ENCODE measurements around the gene HIF1A.
"Not testable (repeated sequence)": the region's sequence is repeated elsewhere in the genome, so short reads cannot be mapped to it uniquely, and the experiment has no call there.

HIF1A gene

GRCh38 chr14:61708693-61709092 is 13.4 kb downstream of the HIF1A start:
- not testable (repeated sequence) for DNase-seq (ENCODE audit: low spot score)

DNA sequence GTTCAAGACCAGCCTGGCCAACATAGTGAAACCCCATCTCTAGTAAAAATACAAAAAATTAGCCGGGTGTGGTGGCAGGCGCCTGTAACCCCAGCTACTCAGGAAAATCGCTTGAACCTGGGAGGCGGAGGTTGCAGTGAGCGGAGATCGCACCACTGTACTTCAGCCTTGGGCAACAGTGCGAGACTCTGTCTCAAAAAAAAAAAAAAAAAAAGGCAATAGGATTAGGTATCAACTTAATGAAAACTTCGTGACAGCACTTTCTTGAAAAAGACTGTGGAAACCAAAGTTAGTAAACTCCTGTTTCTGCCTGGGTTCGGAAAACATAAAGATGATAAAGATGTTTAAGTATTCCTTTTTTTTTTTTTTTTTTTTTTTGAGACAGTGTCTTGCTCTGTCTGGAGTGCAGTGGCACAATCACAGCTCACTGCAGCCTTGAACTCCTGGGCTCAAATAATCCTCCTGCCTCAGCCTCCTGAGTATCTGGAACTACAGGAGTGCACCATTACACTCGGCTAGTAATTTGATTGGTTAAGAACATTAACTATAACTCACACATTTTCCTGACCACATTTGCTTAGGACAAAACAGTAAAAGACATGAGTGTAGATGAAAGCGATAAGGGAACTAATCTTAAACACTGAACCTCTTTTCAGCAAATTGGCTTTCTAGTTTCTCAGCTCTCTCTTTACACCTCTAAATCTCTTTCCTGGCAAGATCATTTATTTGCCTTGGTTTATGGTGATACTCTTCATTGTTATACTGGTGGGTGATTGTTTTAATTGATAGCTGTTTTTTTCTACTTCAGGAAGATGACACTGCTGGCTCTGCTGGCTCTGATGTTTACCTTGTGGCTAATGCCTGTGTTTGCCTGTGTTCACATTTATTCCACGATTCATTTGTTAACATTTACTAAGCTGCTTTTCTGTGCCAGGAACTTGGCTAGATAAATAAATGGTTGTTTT is 15.8 kb downstream of the HIF1A start:
- DNase-seq (ENCODE audit: low spot score): no peak

GRCh38 chr14:61712137-61712536 is 16.8 kb downstream of the HIF1A start:
- no peak for DNase-seq (ENCODE audit: low spot score)

- no peak for DNase-seq (ENCODE audit: low spot score)
Observed at GRCh38 chr14:61713724-61714437, 18.6 kb downstream of the HIF1A start.

DNA sequence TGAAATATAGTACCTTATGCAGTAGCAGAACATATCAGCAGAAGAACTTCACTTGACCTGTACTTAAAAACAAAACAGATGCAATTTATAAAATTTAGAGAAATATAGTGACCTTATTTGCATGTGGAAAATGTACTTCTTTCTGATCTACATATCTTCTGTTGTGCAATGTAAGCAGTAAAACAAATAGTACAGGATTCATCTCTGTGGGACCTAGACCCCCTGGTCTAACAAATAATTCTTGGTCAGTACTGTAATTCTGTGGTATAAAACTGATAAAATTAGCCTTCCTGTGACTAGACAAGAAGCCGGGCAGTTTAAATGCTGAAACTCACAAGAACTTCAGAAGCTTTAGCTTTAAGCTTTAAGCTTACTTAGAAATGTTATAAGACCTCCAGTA is 21.6 kb downstream of the HIF1A start:
- no peak for DNase-seq (ENCODE audit: low spot score)

DNA sequence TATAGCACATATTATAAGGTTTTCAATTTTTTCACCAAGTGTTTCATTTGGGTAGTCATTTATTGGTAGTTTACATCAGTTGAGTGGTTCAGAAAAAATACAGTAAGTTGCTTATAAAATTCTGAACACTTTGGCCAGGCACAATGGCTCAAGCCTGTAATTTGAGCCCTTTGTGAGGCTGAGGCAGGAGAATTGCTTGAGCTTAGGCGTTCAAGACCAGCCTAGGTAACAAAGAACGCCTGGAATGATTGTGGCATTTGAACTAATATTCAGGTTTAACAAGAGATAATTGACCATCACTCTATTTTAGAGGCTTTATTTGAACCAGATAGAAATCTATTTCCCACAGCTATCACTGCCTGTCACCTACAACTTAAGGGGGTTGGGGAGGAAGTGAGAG is 22.7 kb downstream of the HIF1A start:
- no peak for DNase-seq (ENCODE audit: low spot score)

- DNase-seq (ENCODE audit: low spot score): peak; percentile 40
Observed at GRCh38 chr14:61719344-61720293, 24.3 kb downstream of the HIF1A start.

GRCh38 chr14:61720294-61720661 is 25.0 kb downstream of the HIF1A start:
- DNase-seq (ENCODE audit: low spot score): peak; percentile 25

- DNase-seq (ENCODE audit: low spot score): no peak
Observed at GRCh38 chr14:61720741-61721140, 25.4 kb downstream of the HIF1A start.

- DNase-seq (ENCODE audit: low spot score): no peak
Observed at GRCh38 chr14:61724133-61724532, 28.8 kb downstream of the HIF1A start.

DNA sequence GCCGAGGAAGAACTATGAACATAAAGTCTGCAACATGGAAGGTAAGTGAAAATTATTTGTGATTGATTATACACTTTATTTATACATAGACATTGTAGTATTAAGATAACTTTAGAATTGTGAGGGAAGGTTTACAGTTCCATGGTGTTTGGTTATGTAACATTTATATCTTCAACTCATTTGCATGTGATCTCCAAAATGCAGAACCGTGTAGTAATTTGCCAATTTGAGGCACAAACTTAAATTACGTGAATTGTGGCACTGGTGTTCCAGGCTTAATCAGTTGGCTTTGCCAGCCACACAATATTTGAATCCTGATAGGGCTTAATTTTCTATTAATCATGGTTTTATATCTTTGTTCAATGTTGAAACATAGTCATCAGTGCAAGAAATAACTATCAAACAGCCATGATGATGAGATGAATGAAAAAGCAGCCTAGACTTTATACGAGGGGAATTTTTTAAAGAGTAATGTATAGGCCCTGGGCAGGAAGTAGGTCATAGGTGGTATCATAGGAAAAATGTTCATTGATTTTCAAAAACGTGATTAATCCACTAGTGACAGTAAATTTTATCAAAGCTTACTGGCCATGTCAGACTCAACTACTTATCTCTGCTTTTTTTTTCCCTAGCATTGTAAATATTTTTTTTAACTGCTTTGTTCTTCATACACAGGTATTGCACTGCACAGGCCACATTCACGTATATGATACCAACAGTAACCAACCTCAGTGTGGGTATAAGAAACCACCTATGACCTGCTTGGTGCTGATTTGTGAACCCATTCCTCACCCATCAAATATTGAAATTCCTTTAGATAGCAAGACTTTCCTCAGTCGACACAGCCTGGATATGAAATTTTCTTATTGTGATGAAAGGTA is 31.7 kb downstream of the HIF1A start:
- DNase-seq (ENCODE audit: low spot score): no peak

DNA sequence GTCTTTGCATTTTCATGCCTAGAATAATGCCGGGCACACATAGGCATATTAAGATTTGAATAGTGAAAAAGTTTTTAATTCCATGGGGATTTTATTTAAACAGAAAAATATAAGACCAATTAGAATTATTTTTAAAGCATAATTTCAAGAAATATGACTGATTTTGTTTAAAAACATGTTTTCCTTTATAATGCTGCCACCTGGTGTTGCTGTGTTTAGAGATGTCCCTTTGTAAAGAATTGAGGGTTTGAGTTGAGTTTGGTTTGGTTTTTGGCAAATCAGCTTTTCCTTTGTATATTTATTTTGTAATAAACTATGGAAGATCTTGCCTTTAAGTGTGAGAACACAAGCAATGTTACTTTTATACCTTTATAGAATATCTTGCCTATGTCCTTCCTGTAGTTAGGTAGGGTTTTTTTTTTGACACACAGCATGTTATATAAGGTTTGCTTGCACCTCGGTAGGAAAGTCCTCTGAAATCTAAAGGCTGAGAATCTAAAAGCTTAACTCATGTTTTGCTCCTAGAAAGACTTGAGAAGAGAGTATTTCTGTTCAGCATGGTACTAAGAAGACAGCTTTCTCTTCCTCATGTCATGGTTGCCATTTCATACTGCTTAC is 35.6 kb downstream of the HIF1A start:
- DNase-seq (ENCODE audit: low spot score): peak; percentile 56

DNA sequence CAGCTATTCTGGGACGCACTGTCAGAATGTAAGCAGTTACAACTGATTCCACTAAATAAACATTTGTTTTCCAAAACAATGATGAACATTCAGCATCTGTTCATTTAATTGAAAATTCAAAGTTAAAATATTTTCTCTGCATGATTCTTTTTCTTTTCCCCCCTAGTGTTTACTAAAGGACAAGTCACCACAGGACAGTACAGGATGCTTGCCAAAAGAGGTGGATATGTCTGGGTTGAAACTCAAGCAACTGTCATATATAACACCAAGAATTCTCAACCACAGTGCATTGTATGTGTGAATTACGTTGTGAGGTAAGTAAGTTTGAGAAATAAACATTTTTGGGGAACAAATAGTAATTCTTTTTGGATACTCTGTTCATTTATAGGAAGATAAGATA is 38.7 kb downstream of the HIF1A start:
- DNase-seq (ENCODE audit: low spot score): no peak

DNA sequence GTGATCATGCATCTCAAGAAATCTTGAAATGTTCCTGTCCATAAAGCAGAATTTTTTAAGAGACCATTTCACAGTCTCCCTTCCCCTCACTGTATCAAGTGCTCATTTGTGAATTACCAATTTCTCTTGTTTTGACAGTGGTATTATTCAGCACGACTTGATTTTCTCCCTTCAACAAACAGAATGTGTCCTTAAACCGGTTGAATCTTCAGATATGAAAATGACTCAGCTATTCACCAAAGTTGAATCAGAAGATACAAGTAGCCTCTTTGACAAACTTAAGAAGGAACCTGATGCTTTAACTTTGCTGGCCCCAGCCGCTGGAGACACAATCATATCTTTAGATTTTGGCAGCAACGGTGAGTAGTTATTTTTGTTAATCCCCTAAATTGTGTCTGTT is 41.4 kb downstream of the HIF1A start:
- no peak for DNase-seq (ENCODE audit: low spot score)

DNA sequence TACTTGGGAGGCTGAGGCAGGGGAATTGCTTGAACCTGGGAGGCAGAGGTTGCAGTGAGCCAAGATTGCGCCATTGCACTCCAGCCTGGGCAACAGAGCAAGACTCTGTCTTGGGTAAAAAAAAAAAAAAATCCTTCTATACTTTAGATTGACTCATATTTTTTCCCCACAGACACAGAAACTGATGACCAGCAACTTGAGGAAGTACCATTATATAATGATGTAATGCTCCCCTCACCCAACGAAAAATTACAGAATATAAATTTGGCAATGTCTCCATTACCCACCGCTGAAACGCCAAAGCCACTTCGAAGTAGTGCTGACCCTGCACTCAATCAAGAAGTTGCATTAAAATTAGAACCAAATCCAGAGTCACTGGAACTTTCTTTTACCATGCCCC is 42.6 kb downstream of the HIF1A start:
- DNase-seq (ENCODE audit: low spot score): no peak

DNA sequence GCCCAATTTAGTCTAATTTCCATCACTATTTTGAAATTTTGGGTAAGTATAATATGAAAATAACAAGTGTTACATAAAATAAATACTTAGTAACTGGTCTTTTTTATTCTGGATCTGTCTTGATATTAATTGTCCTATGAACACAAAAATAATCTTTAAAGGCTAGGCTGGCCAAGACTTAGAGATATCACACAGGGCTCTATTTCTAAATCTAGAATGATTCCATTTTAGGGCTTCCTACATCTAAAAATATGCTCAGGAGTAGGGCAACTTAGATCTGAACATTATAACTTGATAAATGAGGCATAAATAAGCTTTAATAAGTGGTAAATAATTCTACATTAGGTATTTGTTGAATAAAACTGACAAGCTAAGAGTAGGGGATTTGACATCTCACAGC is 43.8 kb downstream of the HIF1A start:
- DNase-seq (ENCODE audit: low spot score): no peak

DNA sequence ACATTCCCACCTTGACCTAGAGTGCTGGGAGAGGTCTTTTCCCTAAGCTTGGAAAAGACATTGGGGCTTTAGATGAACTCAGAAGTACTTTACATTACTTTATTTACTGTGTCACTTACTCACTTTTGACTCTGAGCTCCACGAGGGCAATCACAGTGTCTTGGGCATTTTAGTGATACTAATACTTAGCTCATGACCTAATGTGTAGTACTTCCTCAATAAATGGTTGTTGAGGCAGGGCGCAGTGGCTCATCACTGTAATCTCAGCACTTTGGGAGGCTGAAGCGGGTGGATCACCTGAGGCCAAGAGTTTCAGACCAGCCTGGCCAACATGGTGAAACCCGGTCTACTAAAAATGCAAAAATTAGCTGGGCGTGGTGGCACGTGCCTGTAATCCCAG is 47.1 kb downstream of the HIF1A start:
- no peak for DNase-seq (ENCODE audit: low spot score)

DNA sequence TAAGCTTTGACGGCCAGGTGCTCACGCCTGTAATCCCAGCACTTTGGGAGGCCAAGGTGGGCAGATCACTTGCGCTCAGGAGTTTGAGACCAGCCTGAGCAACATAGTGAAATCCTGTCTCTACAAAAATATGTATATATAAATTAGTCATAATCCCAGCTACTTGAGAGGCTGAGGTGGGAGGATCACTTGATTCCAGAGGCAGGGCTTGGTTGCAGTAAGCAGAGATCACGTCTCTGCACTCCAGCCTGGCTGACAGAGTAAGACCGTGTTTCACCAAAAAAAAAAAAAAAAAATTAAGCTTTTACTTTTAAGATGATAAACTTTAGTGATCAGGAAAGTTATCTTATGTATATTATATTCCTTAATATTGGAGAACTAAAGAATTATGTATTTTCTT is 48.9 kb downstream of the HIF1A start:
- no peak for DNase-seq (ENCODE audit: low spot score)

DNA sequence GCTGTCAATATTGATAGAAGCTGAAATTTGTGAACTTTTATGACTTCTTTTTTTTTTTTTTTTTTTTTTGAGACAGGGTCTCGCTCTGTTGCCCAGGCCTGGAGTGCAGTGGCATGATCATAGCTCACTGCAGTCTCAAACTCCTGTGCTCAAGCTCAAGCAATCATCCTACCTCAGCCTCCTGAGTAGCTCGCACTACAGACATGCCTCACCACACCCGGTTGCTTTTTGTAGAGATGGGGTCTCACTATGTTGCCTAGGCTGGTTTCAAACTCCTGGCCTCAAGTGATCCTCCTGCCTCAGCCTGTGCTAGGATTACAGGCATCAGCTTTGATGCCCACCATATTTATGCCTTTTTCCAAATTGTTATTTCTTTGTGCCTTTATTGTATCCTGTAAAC is 51.0 kb downstream of the HIF1A start:
- not testable (repeated sequence) for DNase-seq (ENCODE audit: low spot score)

- no peak for DNase-seq (ENCODE audit: low spot score)
Observed at GRCh38 chr14:61746881-61747280, 51.6 kb downstream of the HIF1A start.

DNA sequence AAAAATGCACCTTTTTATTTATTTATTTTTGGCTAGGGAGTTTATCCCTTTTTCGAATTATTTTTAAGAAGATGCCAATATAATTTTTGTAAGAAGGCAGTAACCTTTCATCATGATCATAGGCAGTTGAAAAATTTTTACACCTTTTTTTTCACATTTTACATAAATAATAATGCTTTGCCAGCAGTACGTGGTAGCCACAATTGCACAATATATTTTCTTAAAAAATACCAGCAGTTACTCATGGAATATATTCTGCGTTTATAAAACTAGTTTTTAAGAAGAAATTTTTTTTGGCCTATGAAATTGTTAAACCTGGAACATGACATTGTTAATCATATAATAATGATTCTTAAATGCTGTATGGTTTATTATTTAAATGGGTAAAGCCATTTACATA is 52.0 kb downstream of the HIF1A start:
- DNase-seq (ENCODE audit: low spot score): no peak
